H1 (cell line): Measurements from ENCODE around the gene UBL4A. TPM values are rescaled to one million over a fixed set of nuclear protein-coding genes. Genes with fewer than 3 reads are reported as not detected.

ENCODE experiments used
- CTCF ChIA-PET: fragments of 300-600 bp; sonication (Branson Sonifier 250); formaldehyde crosslinking; loops from one replicate; lab custom pipeline; 2021; ENCODE audit not compliant: partially characterized antibody; lab: Charles Lee
- POLR2A ChIA-PET: fragments of 300-600 bp; sonication (Branson Sonifier 250); formaldehyde crosslinking; loops from one replicate; lab custom pipeline; 2021; ENCODE audit warnings: inconsistent platforms; ENCODE audit not compliant: partially characterized antibody; lab: Charles Lee
- DNase-seq, 2 experiments: peaks; one replicate each; pipeline versions ENCODE4 v3.0.0 to v3.0.0-alpha.2; 2010 to 2022; ENCODE audit warnings: low spot score in 2 of 2, low read depth in 1 of 2, mixed read lengths in 1 of 2
- FAIRE-seq: peaks from 2 replicates; lab custom pipeline; 2011; peaks lifted over from hg19 to GRCh38; lab: Jason Lieb, UNC
- H2AFZ ChIP-seq: 2 replicates; pipeline ENCODE4 v1.8.1; 2012; ENCODE audit warnings: low read length, inconsistent platforms
- H2AK5ac ChIP-seq: 2 replicates; pipeline ENCODE4 v1.6.1; 2013; ENCODE audit warnings: low read depth, low read length
- H2BK120ac ChIP-seq: replicated peaks from 2 replicates; pipeline ENCODE3; 2013; ENCODE audit warnings: low read depth, low read length, inconsistent platforms
- H2BK12ac ChIP-seq: 2 replicates; pipeline ENCODE4 v1.6.1; 2013; ENCODE audit warnings: low read depth, low read length
- H2BK15ac ChIP-seq: 2 replicates; pipeline ENCODE4 v1.6.1; 2013; ENCODE audit warnings: low read length
- H2BK20ac ChIP-seq: 2 replicates; pipeline ENCODE4 v1.6.1; 2013; ENCODE audit warnings: low read length
- H2BK5ac ChIP-seq: 2 replicates; pipeline ENCODE4 v1.6.1; 2013; ENCODE audit warnings: low read depth, low read length
- H3K14ac ChIP-seq: 2 replicates; pipeline ENCODE4 v1.6.1; 2013; ENCODE audit warnings: inconsistent platforms; ENCODE audit not compliant: insufficient read length
- H3K18ac ChIP-seq: 2 replicates; pipeline ENCODE4 v1.6.1; 2013; ENCODE audit warnings: low read length; ENCODE audit errors: extremely low read depth
- H3K23ac ChIP-seq: 2 replicates; pipeline ENCODE4 v1.6.1; 2013; ENCODE audit warnings: inconsistent platforms; ENCODE audit not compliant: insufficient read length
- H3K23me2 ChIP-seq: 2 replicates; pipeline ENCODE4 v1.6.1; 2013; ENCODE audit warnings: low read depth, low read length
- H3K27ac ChIP-seq: 2 replicates; pipeline ENCODE4 v1.6.1; 2011; ENCODE audit warnings: low read depth, low read length, inconsistent platforms
- H3K27me3 ChIP-seq, 4 experiments: replicated peaks in 1 of 4; 1 replicate in 1 of 4; 2 replicates in 3 of 4; pipeline versions ENCODE4 v1.6.1 to v1.8.1; 2011 to 2013; ENCODE audit warnings: low read length in 3 of 4, mild to moderate bottlenecking in 3 of 4, inconsistent platforms in 2 of 4, mixed read lengths in 2 of 4, moderate library complexity in 1 of 4; ENCODE audit not compliant: control insufficient read depth in 3 of 4, insufficient read depth in 3 of 4; ENCODE audit errors: extremely low read depth in 1 of 4
- H3K36me3 ChIP-seq, 4 experiments: 2 replicates each; pipeline versions ENCODE4 v1.6.1 to v1.8.1; 2011 to 2013; ENCODE audit warnings: mild to moderate bottlenecking in 4 of 4, low read length in 3 of 4, moderate library complexity in 2 of 4, control low read depth in 1 of 4, inconsistent platforms in 1 of 4; ENCODE audit not compliant: insufficient read depth in 4 of 4, control insufficient read depth in 2 of 4
- H3K4ac ChIP-seq: replicated peaks from 2 replicates; pipeline ENCODE3; 2013; ENCODE audit warnings: low read length, low read depth, mixed read lengths, inconsistent platforms; ENCODE audit not compliant: insufficient read length
- H3K4me1 ChIP-seq, 4 experiments: replicated peaks in 1 of 4; 1 replicate in 1 of 4; 2 replicates in 3 of 4; pipeline versions ENCODE4 v1.6.1 to v1.8.1; 2011 to 2013; ENCODE audit warnings: low read length in 3 of 4, inconsistent platforms in 2 of 4, mixed read lengths in 1 of 4; ENCODE audit not compliant: insufficient read depth in 4 of 4, control insufficient read depth in 3 of 4
- H3K4me2 ChIP-seq, 2 experiments: 2 replicates each; pipeline versions ENCODE4 v1.6.1 to v1.8.1; 2011 to 2013; ENCODE audit warnings: low read depth in 2 of 2, low read length in 2 of 2, control low read depth in 1 of 2, inconsistent platforms in 1 of 2, mild to moderate bottlenecking in 1 of 2; ENCODE audit not compliant: insufficient read depth in 1 of 2
- H3K4me3 ChIP-seq, 4 experiments: fragments of 200-600, 300-600 bp in 1 of 4; sonication (generic), shearing (Covaris generic), sonication (Bioruptor Twin) in 1 of 4; 2 replicates each; pipeline versions ENCODE4 v1.5.1 to v1.8.1; 2011 to 2016; ENCODE audit warnings: low read length in 4 of 4, low read depth in 3 of 4, control low read depth in 2 of 4, inconsistent platforms in 2 of 4, mild to moderate bottlenecking in 2 of 4, mixed read lengths in 1 of 4, moderate library complexity in 1 of 4; ENCODE audit not compliant: insufficient read depth in 2 of 4; ENCODE audit errors: extremely low read depth in 1 of 4
- H3K56ac ChIP-seq: replicated peaks from 2 replicates; pipeline ENCODE3; 2013; ENCODE audit warnings: low read depth, mild to moderate bottlenecking, mixed read lengths, low read length, inconsistent platforms; ENCODE audit not compliant: insufficient read length
- H3K79me1 ChIP-seq: 2 replicates; pipeline ENCODE4 v1.6.1; 2013; ENCODE audit warnings: low read depth, low read length, control low read depth
- H3K79me2 ChIP-seq, 2 experiments: 2 replicates each; pipeline versions ENCODE4 v1.6.1 to v1.8.1; 2012 to 2013; ENCODE audit warnings: low read length in 2 of 2, mild to moderate bottlenecking in 2 of 2, inconsistent platforms in 1 of 2; ENCODE audit not compliant: insufficient read depth in 2 of 2, control insufficient read depth in 1 of 2
- H3K9ac ChIP-seq, 4 experiments: replicated peaks in 1 of 4; 1 replicate in 1 of 4; 2 replicates in 3 of 4; pipeline versions ENCODE4 v1.6.1 to v1.8.1; 2011 to 2013; ENCODE audit warnings: low read depth in 3 of 4, low read length in 3 of 4, control low read depth in 2 of 4, mild to moderate bottlenecking in 2 of 4, moderate library complexity in 2 of 4, inconsistent platforms in 1 of 4; ENCODE audit errors: extremely low read depth in 1 of 4
- H3K9me3 ChIP-seq, 2 experiments: 2 replicates each; pipeline versions ENCODE4 v1.6.1 to v1.8.1; 2012 to 2013; ENCODE audit warnings: mild to moderate bottlenecking in 2 of 2, moderate library complexity in 2 of 2, control low read depth in 1 of 2, inconsistent platforms in 1 of 2, low read depth in 1 of 2, low read length in 1 of 2, mixed read lengths in 1 of 2; ENCODE audit not compliant: insufficient read depth in 2 of 2
- H4K20me1 ChIP-seq, 2 experiments: replicated peaks in 1 of 2; 2 replicates each; pipeline versions ENCODE3 to v1.8.1; 2011 to 2013; ENCODE audit warnings: inconsistent platforms in 2 of 2, low read length in 2 of 2, mild to moderate bottlenecking in 1 of 2; ENCODE audit not compliant: insufficient read depth in 2 of 2, control insufficient read depth in 1 of 2
- H4K5ac ChIP-seq: 2 replicates; pipeline ENCODE4 v1.6.1; 2013; ENCODE audit warnings: low read length, low read depth, mixed read lengths, inconsistent platforms; ENCODE audit not compliant: insufficient read length
- H4K8ac ChIP-seq: 2 replicates; pipeline ENCODE4 v1.8.0; 2013; ENCODE audit warnings: mild to moderate bottlenecking, moderate library complexity, low read length, inconsistent platforms; ENCODE audit not compliant: insufficient read depth; ENCODE audit errors: extremely low read depth
- H4K91ac ChIP-seq: replicated peaks from 2 replicates; pipeline ENCODE3; 2013; ENCODE audit warnings: low read length, mixed read lengths, inconsistent platforms; ENCODE audit not compliant: insufficient read length
- EZH2 ChIP-seq: fragments of 200-600 bp; sonication (generic); IDR thresholded peaks from 2 replicates; pipeline ENCODE4 v1.7.1; 2012; ENCODE audit warnings: low read depth, mild to moderate bottlenecking, moderate library complexity, low read length, inconsistent platforms; ENCODE audit not compliant: severe bottlenecking
- HDAC2 ChIP-seq, 2 experiments: fragments of 300-600 bp in 1 of 2; sonication (generic) in 1 of 2; IDR thresholded peaks; 2 replicates each; pipeline ENCODE4 v1.6.1; 2011 to 2012; ENCODE audit warnings: low read depth in 2 of 2, low read length in 2 of 2, mild to moderate bottlenecking in 2 of 2, moderate library complexity in 2 of 2, borderline replicate concordance in 1 of 2, inconsistent platforms in 1 of 2
- JUN ChIP-seq: IDR thresholded peaks from 2 replicates; pipeline ENCODE4 v1.6.1; 2011; ENCODE audit warnings: low read depth, mild to moderate bottlenecking, improper control_type of control experiment, low read length
- KDM4A ChIP-seq: IDR thresholded peaks from one replicate; pipeline ENCODE4 v1.7.1; 2012; ENCODE audit warnings: low read depth, mild to moderate bottlenecking, moderate library complexity, low read length, inconsistent platforms; ENCODE audit not compliant: severe bottlenecking
- NANOG ChIP-seq: IDR thresholded peaks from 2 replicates; pipeline ENCODE4 v1.6.1; 2011; ENCODE audit warnings: low read length, low read depth, mild to moderate bottlenecking, inconsistent platforms; ENCODE audit not compliant: insufficient read depth, poor library complexity, severe bottlenecking
- POLR2AphosphoS5 ChIP-seq: IDR thresholded peaks from 2 replicates; pipeline ENCODE4 v1.6.1; 2011; ENCODE audit warnings: low read depth, low read length
- RXRA ChIP-seq: IDR thresholded peaks from 2 replicates; pipeline ENCODE4 v1.6.1; 2011; ENCODE audit warnings: low read depth, mild to moderate bottlenecking, low read length, moderate library complexity; ENCODE audit not compliant: insufficient read depth
- SIX5 ChIP-seq: IDR thresholded peaks from 2 replicates; pipeline ENCODE4 v1.6.1; 2011; ENCODE audit warnings: mild to moderate bottlenecking, low read depth, low read length
- SP2 ChIP-seq: IDR thresholded peaks from 2 replicates; pipeline ENCODE4 v1.6.1; 2012; ENCODE audit warnings: mild to moderate bottlenecking, low read length, inconsistent platforms
- SUZ12 ChIP-seq: fragments of 200-600 bp; sonication (generic); IDR thresholded peaks from 2 replicates; pipeline ENCODE4 v1.6.1; 2012; ENCODE audit warnings: mild to moderate bottlenecking, inconsistent platforms, low read length, moderate library complexity, mixed read lengths
- YY1 ChIP-seq: IDR thresholded peaks from 2 replicates; pipeline ENCODE4 v1.6.1; 2011; ENCODE audit warnings: low read depth, mild to moderate bottlenecking, low read length
- ZNF274 ChIP-seq: IDR thresholded peaks from 2 replicates; pipeline ENCODE4 v1.7.0; 2012; ENCODE audit warnings: low read length, borderline replicate concordance; ENCODE audit errors: extremely low read depth
- WGBS, 2 experiments: shearing (Covaris generic) in 1 of 2; methylation state at CpG; one replicate each; pipeline versions ENCODE4 v1.1.6 to v1.1.7; 2013 to 2015; ENCODE audit warnings: low lambda C conversion rate in 2 of 2, mixed read lengths in 2 of 2, inconsistent platforms in 1 of 2, low coverage in 1 of 2, missing lambda C conversion rate in 1 of 2; ENCODE audit not compliant: insufficient replicate concordance in 2 of 2, insufficient coverage in 1 of 2, insufficient read length in 1 of 2; ENCODE audit errors: extremely low coverage in 1 of 2, missing lambda C conversion rate in 1 of 2; 5-methylcytosine and 5-hydroxymethylcytosine counted together
- polyA plus RNA-seq, 7 experiments: library from polyadenylated mRNA; depleted of rRNA in 3 of 7; stranded (reverse) in 5 of 7; unstranded in 2 of 7; fragments of >200 nt in 5 of 7; fragments of 200-250 nt in 2 of 7; gene quantifications; 1 replicate in 5 of 7; 2 replicates in 1 of 7; 4 replicates in 1 of 7; pipeline versions ENCODE4 v1.2.1 to v1.2.3, GENCODE V29; 2011 to 2013; ENCODE audit warnings: missing spikeins in 2 of 7, mixed read lengths in 2 of 7
- total RNA-seq: library from RNA; stranded (reverse); fragmentation: NEBNext Ultra II Directional; extraction: Animal tissue kit (Norgen Biotek cat#: 25700); gene quantifications from 2 replicates; pipeline ENCODE4 v1.2.1, GENCODE V29; 2021

UBL4A gene
- total and polyA plus RNA-seq, 2 of the 8 experiments (the other 6 are each of a cell fraction or from before 2014, with no cell fraction given) = 23.1 to 31.7 TPM

- no peak overlapping the region for H3K14ac ChIP-seq
- H3K4me3 ChIP-seq = no peak overlapping the region
- no peak overlapping the region for H2BK120ac ChIP-seq
- H2BK5ac ChIP-seq = no peak overlapping the region
- H3K79me2 ChIP-seq = no peaks in the 10 kb centered on the region
- H2BK12ac ChIP-seq = no peak overlapping the region
- no peaks in the 10 kb centered on the region for H3K27me3 ChIP-seq
- H3K4me1 ChIP-seq = no peaks in the 10 kb centered on the region
- no peak overlapping the region for H3K18ac ChIP-seq
- H3K23ac ChIP-seq = no peak overlapping the region
- H3K9ac ChIP-seq = no peak overlapping the region
- no peak overlapping the region for H3K4me2 ChIP-seq
- no peaks in the 10 kb centered on the region for H3K23me2 ChIP-seq
- H3K79me1 ChIP-seq = no peaks in the 10 kb centered on the region
- ChIA-PET POLR2A (interaction anchor here (0.6 to 1.0 kb wide), 2 partner anchors 13 to 72 kb away, joined by 3 to 5 read pairs; no protein-coding TSS in a partner anchor), CTCF (interaction anchor here (0.7 to 3.1 kb wide), 4 partner anchors 13 to 60 kb away, joined by 3 to 11 read pairs (median 5); partner anchors contain the start of gene PLXNA3)
- H3K9me3 ChIP-seq = no peaks in the 10 kb centered on the region
- no peak overlapping the region for H4K91ac ChIP-seq
- no peak for DNase-seq
- no peak overlapping the region for H3K4ac ChIP-seq
- no peak for FAIRE-seq
- H3K36me3 ChIP-seq = peaks cover 0 to 19% (median 5%) of the 10 kb centered on the region in 4 experiments; a peak in 5 of 8 replicates
- H4K20me1 ChIP-seq = no peaks in the 10 kb centered on the region
- no peak overlapping the region for H2BK15ac ChIP-seq
- H2AFZ ChIP-seq = no peak overlapping the region
- no peak overlapping the region for H4K8ac ChIP-seq
- H3K27ac ChIP-seq = no peak overlapping the region
- TF ChIP-seq KDM4A = no peak
- TF ChIP-seq JUN = no peak
- TF ChIP-seq SP2 = no peak
- TF ChIP-seq HDAC2 (IDR thresholded peaks at IDR 0.05; ENCODE audit: borderline replicate concordance in 1 of 2, low read depth in 2 of 2, low read length in 2 of 2) = no peak
- TF ChIP-seq NANOG = no peak
- TF ChIP-seq POLR2AphosphoS5 = no peak
- no peak for TF ChIP-seq ZNF274
- TF ChIP-seq SUZ12 = no peak
- no peak for TF ChIP-seq RXRA
- TF ChIP-seq EZH2 = no peak
- TF ChIP-seq SIX5 = no peak
- TF ChIP-seq YY1 = no peak
- no peak overlapping the region for H4K5ac ChIP-seq
- WGBS, 2 experiments = 78% methylated on average over 9 of the region's 23 CpGs; no CpG with 5 or more reads in 1 of the 2 experiments
- H2BK20ac ChIP-seq = no peak overlapping the region
- no peak overlapping the region for H2AK5ac ChIP-seq
- no peak overlapping the region for H3K56ac ChIP-seq
Measured at GRCh38 chrX:154471839-154472684, 14.4 kb downstream of the UBL4A start.
